HG02885 (cell line): Measurements from ENCODE around the gene KLC1.
A peak's percentile ranks its signal among the peaks of the same experiment; 100 is the strongest.
"Not testable (repeated sequence)": the region's sequence is repeated elsewhere in the genome, so short reads cannot be mapped to it uniquely, and the experiment has no call there.

Source experiments
- ATAC-seq: cut with Tn5 transposase; IDR thresholded peaks from one replicate; pipeline ENCODE4 v1.9.1; 2021; ENCODE audit warnings: mild to moderate bottlenecking; ENCODE audit not compliant: unreplicated experiment, poor library complexity

Gene KLC1

GRCh38 chr14:103628684-103629502 lies at the start of gene KLC1:
TSS of gene KLC1 (plus strand) at chr14:103629211. CDS start at chr14:103654565, 25,354 bp downstream.
- ATAC-seq: peak; percentile 77

- ATAC-seq: no peak
Measured at GRCh38 chr14:103581206-103581605, 47.8 kb upstream of the KLC1 start.

- no peak for ATAC-seq
Measured at GRCh38 chr14:103581954-103582703, 46.9 kb upstream of the KLC1 start.

- no peak for ATAC-seq
Measured at GRCh38 chr14:103584326-103584915, 44.6 kb upstream of the KLC1 start.

GRCh38 chr14:103593577-103593976 lies 35.4 kb upstream of the KLC1 start:
- ATAC-seq: peak; percentile 90

GRCh38 chr14:103594265-103594664 lies 34.7 kb upstream of the KLC1 start:
- no peak for ATAC-seq

GRCh38 chr14:103597623-103598377 lies 31.2 kb upstream of the KLC1 start:
- no peak for ATAC-seq

GRCh38 chr14:103600503-103600902 lies 28.5 kb upstream of the KLC1 start:
- no peak for ATAC-seq

- no peak for ATAC-seq
Measured at GRCh38 chr14:103604620-103605019, 24.4 kb upstream of the KLC1 start.

GRCh38 chr14:103606963-103607668 lies 21.9 kb upstream of the KLC1 start:
- ATAC-seq: no peak

- ATAC-seq: no peak
Measured at GRCh38 chr14:103607822-103608221, 21.2 kb upstream of the KLC1 start.

- not testable (repeated sequence) for ATAC-seq
Measured at GRCh38 chr14:103609081-103609480, 19.9 kb upstream of the KLC1 start.

GRCh38 chr14:103611215-103611614 lies 17.8 kb upstream of the KLC1 start:
- ATAC-seq: no peak

GRCh38 chr14:103613517-103613916 lies 15.5 kb upstream of the KLC1 start:
- ATAC-seq: no peak

GRCh38 chr14:103616635-103617300 lies 12.2 kb upstream of the KLC1 start:
- ATAC-seq: no peak

- no peak for ATAC-seq
Measured at GRCh38 chr14:103619057-103619456, 10.0 kb upstream of the KLC1 start.

- no peak for ATAC-seq
Measured at GRCh38 chr14:103621860-103622259, 7.2 kb upstream of the KLC1 start.

GRCh38 chr14:103623308-103623707 lies 5.7 kb upstream of the KLC1 start:
- no peak for ATAC-seq

GRCh38 chr14:103623883-103624482 lies 5.0 kb upstream of the KLC1 start:
- no peak for ATAC-seq
